CD4-positive, alpha-beta T cell (primary cell): Measurements from ENCODE around the gene PRDX6. TPM values are rescaled to one million over a fixed set of nuclear protein-coding genes. Genes with fewer than 3 reads are reported as not detected.
"Not testable (repeated sequence)": the region's sequence is repeated elsewhere in the genome, so short reads cannot be mapped to it uniquely, and the experiment has no call there.

Experiments
- ATAC-seq: fragments of 200-7000 bp; cut with Tn5 transposase; one replicate; pipeline ENCODE4 v1.10.0; 2022; ENCODE audit warnings: mild to moderate bottlenecking; ENCODE audit not compliant: poor library complexity
- CTCF ChIA-PET: fragments of 350-600 bp; sonication (Branson Sonifier 250); formaldehyde crosslinking; loops from one replicate; lab custom pipeline; 2021; ENCODE audit warnings: antibody characterized with exemption, inconsistent platforms; lab: Charles Lee
- POLR2A ChIA-PET: fragments of 350-600 bp; sonication (Branson Sonifier 250); formaldehyde crosslinking; loops from one replicate; lab custom pipeline; 2021; ENCODE audit warnings: antibody characterized with exemption, inconsistent platforms; lab: Charles Lee
- DNase-seq, 14 experiments: peaks; one replicate each; pipeline ENCODE4 v3.0.0-alpha.2; 2013 to 2020; ENCODE audit warnings: mixed read lengths in 2 of 14
- H3K27ac ChIP-seq, 2 donors: one replicate each; pipeline versions ENCODE4 v1.5.1 to v1.7.0; 2013; ENCODE audit warnings: low read length in 2 of 2, low read depth in 1 of 2, mild to moderate bottlenecking in 1 of 2
- H3K27me3 ChIP-seq, 2 experiments: 1 replicate in 1 of 2; 2 replicates in 1 of 2; pipeline versions ENCODE4 v1.6.1 to v1.7.0; 2013; ENCODE audit warnings: low read length in 2 of 2, control low read depth in 1 of 2, mild to moderate bottlenecking in 1 of 2, moderate library complexity in 1 of 2; ENCODE audit not compliant: insufficient read depth in 2 of 2, control insufficient read depth in 1 of 2
- H3K36me3 ChIP-seq: one replicate; pipeline ENCODE4 v1.6.1; 2013; ENCODE audit warnings: low read length, control low read depth; ENCODE audit not compliant: insufficient read depth
- H3K4me1 ChIP-seq: one replicate; pipeline ENCODE4 v1.6.1; 2013; ENCODE audit warnings: low read length, control low read depth; ENCODE audit not compliant: insufficient read depth
- H3K4me3 ChIP-seq: one replicate; pipeline ENCODE4 v1.5.1; 2013; ENCODE audit warnings: mild to moderate bottlenecking, low read length, moderate library complexity
- H3K9me3 ChIP-seq, 2 experiments: 1 replicate in 1 of 2; 2 replicates in 1 of 2; pipeline versions ENCODE4 v1.6.1 to v1.7.0; 2013; ENCODE audit warnings: low read length in 2 of 2, mild to moderate bottlenecking in 2 of 2, control low read depth in 1 of 2, moderate library complexity in 1 of 2; ENCODE audit not compliant: control insufficient read depth in 1 of 2, insufficient read depth in 1 of 2
- H3K27ac Mint-ChIP-seq: one replicate; pipeline ENCODE4 v1.8.0; 2020; ENCODE audit warnings: mixed read lengths
- H3K27me3 Mint-ChIP-seq: one replicate; pipeline ENCODE4 v1.8.0; 2021; ENCODE audit warnings: mixed read lengths
- H3K36me3 Mint-ChIP-seq: one replicate; pipeline ENCODE4 v1.8.0; 2021; ENCODE audit warnings: low read depth, mixed read lengths
- H3K4me1 Mint-ChIP-seq: one replicate; pipeline ENCODE4 v1.8.0; 2021; ENCODE audit warnings: low read depth, mixed read lengths
- H3K4me3 Mint-ChIP-seq: one replicate; pipeline ENCODE4 v1.8.0; 2020; ENCODE audit warnings: mild to moderate bottlenecking, mixed read lengths
- H3K9me3 Mint-ChIP-seq: one replicate; pipeline ENCODE4 v1.8.0; 2020; ENCODE audit warnings: mixed read lengths
- CTCF ChIP-seq: fragments of 200-600 bp; IDR thresholded peaks from one replicate; pipeline ENCODE4 v1.8.0; 2022; ENCODE audit warnings: antibody characterized with exemption, mild to moderate bottlenecking
- intact Hi-C, 2 experiments: fragments of 100-400 bp; cut with DNase I in 1 of 2; cut with micrococcal nuclease in 1 of 2; formaldehyde crosslinking; loops; one replicate each; pipeline versions ENCODE4 v1.15.1 to v1.9.0; 2023 to 2025; cut with DNase I, micrococcal nuclease
- total RNA-seq, 174 experiments: library from RNA in 2 of 174; stranded (reverse) in 2 of 174; gene quantifications; one replicate each; pipeline ENCODE4 v1.2.3 and lab custom pipeline; 2021 to 2026

PRDX6 gene
- total RNA-seq, 2 experiments from 2014 or later, result 101 to 102 TPM

- POLR2A ChIA-PET, result no interaction called here
- H3K4me3 ChIP-seq, result no peak overlapping the region
- H3K36me3 Mint-ChIP-seq, result peaks cover 94% of the 10 kb centered on the region
- CTCF ChIA-PET, result no interaction called here
- no peak for TF ChIP-seq CTCF
- H3K27me3 Mint-ChIP-seq, result no peaks in the 10 kb centered on the region
- peaks cover 0 to 4% of the 10 kb centered on the region in 2 experiments for H3K9me3 ChIP-seq
- H3K4me1 Mint-ChIP-seq, result peaks cover 49% of the 10 kb centered on the region
- H3K4me1 ChIP-seq, result peaks cover 13% of the 10 kb centered on the region
- no peak overlapping the region for H3K27ac Mint-ChIP-seq
- no peaks in the 10 kb centered on the region for H3K27me3 ChIP-seq
- intact Hi-C loops, result no loop called here
- H3K4me3 Mint-ChIP-seq, result no peak overlapping the region
- ATAC-seq (no peak), DNase-seq (no peak)
- peaks cover 25% of the 10 kb centered on the region for H3K36me3 ChIP-seq
- no peak overlapping the region for H3K27ac ChIP-seq
- peaks cover 7% of the 10 kb centered on the region for H3K9me3 Mint-ChIP-seq
These were observed 17.2 kb upstream of the PRDX6 start for GRCh38 chr1:173459885-173460284.

- H3K4me1 ChIP-seq, H3K27ac ChIP-seq, H3K27me3 ChIP-seq, H3K27ac Mint-ChIP-seq, intact Hi-C loops, DNase-seq, H3K9me3 ChIP-seq, ATAC-seq, H3K4me3 Mint-ChIP-seq, H3K27me3 Mint-ChIP-seq, H3K4me3 ChIP-seq: not testable (repeated sequence)
- Mint-ChIP-seq H3K4me1 (peaks cover 38% of the 10 kb centered on the region), H3K9me3 (peaks cover 10% of the 10 kb centered on the region), H3K36me3 (peaks cover 94% of the 10 kb centered on the region)
- CTCF ChIA-PET, result interaction anchor here (0.6 kb wide), 1 partner anchor 1689 kb away, joined by 3 read pairs; no protein-coding TSS in a partner anchor
- peaks cover 28% of the 10 kb centered on the region for H3K36me3 ChIP-seq
- POLR2A ChIA-PET, result interaction anchor here (1.8 kb wide), 1 partner anchor 14 kb away, joined by 6 read pairs; the partner anchor contains the start of gene PRDX6
These were observed 14.5 kb upstream of the PRDX6 start for GRCh38 chr1:173462666-173463065.

GRCh38 chr1:173464185-173464584, 12.9 kb upstream of the PRDX6 start:
- Mint-ChIP-seq H3K4me1 (peaks cover 37% of the 10 kb centered on the region), H3K36me3 (peaks cover 97% of the 10 kb centered on the region), H3K9me3 (peaks cover 12% of the 10 kb centered on the region)
- H3K4me3 Mint-ChIP-seq, H3K4me1 ChIP-seq, H3K27me3 Mint-ChIP-seq, ATAC-seq, H3K4me3 ChIP-seq, CTCF ChIA-PET, intact Hi-C loops, H3K27me3 ChIP-seq, H3K27ac ChIP-seq, H3K9me3 ChIP-seq, H3K27ac Mint-ChIP-seq, DNase-seq: not testable (repeated sequence)
- POLR2A ChIA-PET, result interaction anchor here (1.8 kb wide), 1 partner anchor 12 kb away, joined by 6 read pairs; the partner anchor contains the start of gene PRDX6
- H3K36me3 ChIP-seq, result peaks cover 28% of the 10 kb centered on the region

GRCh38 chr1:173467426-173467825, 9.7 kb upstream of the PRDX6 start:
- H3K4me3 Mint-ChIP-seq, result no peak overlapping the region
- ChIA-PET CTCF (interaction anchor here (0.8 to 1.1 kb wide), 2 partner anchors 17 to 36 kb away, joined by 3 read pairs; no protein-coding TSS in a partner anchor), POLR2A (interaction anchor here (1.6 kb wide), 1 partner anchor 9 kb away, joined by 4 read pairs; no protein-coding TSS in a partner anchor)
- H3K27me3 Mint-ChIP-seq, result no peaks in the 10 kb centered on the region
- no peak for DNase-seq
- no peak for ATAC-seq
- peaks cover 31% of the 10 kb centered on the region for H3K4me1 Mint-ChIP-seq
- TF ChIP-seq CTCF, result no peak
- peaks cover 20% of the 10 kb centered on the region for H3K9me3 Mint-ChIP-seq
- peaks cover 7 to 12% of the 10 kb centered on the region in 2 experiments for H3K9me3 ChIP-seq
- no peak overlapping the region for H3K4me3 ChIP-seq
- intact Hi-C loops, result no loop called here
- H3K36me3 ChIP-seq, result peaks cover 3% of the 10 kb centered on the region
- peaks cover 98% of the 10 kb centered on the region for H3K36me3 Mint-ChIP-seq
- H3K4me1 ChIP-seq, result no peaks in the 10 kb centered on the region
- no peaks in the 10 kb centered on the region for H3K27me3 ChIP-seq
- H3K27ac ChIP-seq, result no peak overlapping the region
- no peak overlapping the region for H3K27ac Mint-ChIP-seq
